NCI-H748 (cell line): ENCODE results near the gene E2F4.

ENCODE experiments used
- DNase-seq: peaks from one replicate; lab custom pipeline; 2025; ENCODE audit not compliant: unreplicated experiment; lab: John Stamatoyannopoulos, UW

E2F4 gene

GRCh38 chr16:67230809-67231660 is 39.1 kb downstream of the E2F4 start:
- DNase-seq: no peak

GRCh38 chr16:67233596-67233995 is 41.6 kb downstream of the E2F4 start:
- no peak for DNase-seq

- DNase-seq: no peak
These were observed 42.2 kb downstream of the E2F4 start for GRCh38 chr16:67234180-67234597.

GRCh38 chr16:67235816-67236562 is 44.0 kb downstream of the E2F4 start:
- no peak for DNase-seq

GRCh38 chr16:67236563-67237395 is 44.8 kb downstream of the E2F4 start:
- peak; percentile 8 for DNase-seq

GRCh38 chr16:67237396-67238277 is 45.7 kb downstream of the E2F4 start:
- no peak for DNase-seq

- DNase-seq: no peak
These were observed 46.3 kb downstream of the E2F4 start for GRCh38 chr16:67238278-67238575.

GRCh38 chr16:67238806-67239470 is 47.0 kb downstream of the E2F4 start:
- no peak for DNase-seq

- no peak for DNase-seq
These were observed 48.6 kb downstream of the E2F4 start for GRCh38 chr16:67240506-67240905.

GRCh38 chr16:67241008-67241900 is 49.3 kb downstream of the E2F4 start:
- DNase-seq: no peak

- no peak for DNase-seq
These were observed 50.3 kb downstream of the E2F4 start for GRCh38 chr16:67242138-67242730.

- DNase-seq: no peak
These were observed 51.5 kb downstream of the E2F4 start for GRCh38 chr16:67243481-67243880.

- DNase-seq: no peak
These were observed 52.6 kb downstream of the E2F4 start for GRCh38 chr16:67244387-67245185.

GRCh38 chr16:67245186-67245585 is 53.2 kb downstream of the E2F4 start:
- no peak for DNase-seq

GRCh38 chr16:67245674-67246080 is 53.7 kb downstream of the E2F4 start:
- no peak for DNase-seq

- DNase-seq: peak; percentile 71
These were observed 54.3 kb downstream of the E2F4 start for GRCh38 chr16:67246081-67246755.

GRCh38 chr16:67246756-67247191 is 54.8 kb downstream of the E2F4 start:
- DNase-seq: peak; percentile 88
